Right lobe of liver (tissue), 6 donors: ENCODE measurements around the gene MN1. TPM values are rescaled to one million over a fixed set of nuclear protein-coding genes. Genes with fewer than 3 reads are reported as not detected.

ENCODE experiments used
- ATAC-seq, 4 donors: fragments of 200-7000 bp; cut with Tn5 transposase; one replicate each; pipeline ENCODE4 v1.9.1; 2020; ENCODE audit warnings: mild to moderate bottlenecking in 4 of 4, moderate library complexity in 4 of 4
- DNase-seq, 3 donors: peaks; one replicate each; pipeline ENCODE4 v3.0.0-alpha.2; 2020
- H3K27ac ChIP-seq, 3 donors: fragments of 200-600 bp; one replicate each; pipeline ENCODE4 v1.8.0; 2022
- H3K27me3 ChIP-seq, 2 donors: fragments of 200-600 bp; one replicate each; pipeline ENCODE4 v1.8.0; 2022
- H3K36me3 ChIP-seq, 4 donors: fragments of 200-600 bp; sonication (generic) in 1 of 4; one replicate each; pipeline versions ENCODE4 v1.5.1 to v1.8.0; 2017 to 2022; ENCODE audit warnings: control low read depth in 1 of 4
- H3K4me1 ChIP-seq, 4 donors: fragments of 200-600 bp; sonication (generic) in 1 of 4; one replicate each; pipeline versions ENCODE4 v1.5.1 to v1.8.0; 2017 to 2022; ENCODE audit warnings: control low read depth in 1 of 4
- H3K4me3 ChIP-seq, 3 donors: fragments of 200-600 bp; one replicate each; pipeline ENCODE4 v1.8.0; 2022
- H3K9me3 ChIP-seq, 4 donors: fragments of 200-600 bp; sonication (generic) in 1 of 4; one replicate each; pipeline versions ENCODE4 v1.5.1 to v1.8.0; 2017 to 2022; ENCODE audit warnings: control low read depth in 1 of 4
- POLR2A ChIP-seq: fragments of 450-650 bp; IDR thresholded peaks from one replicate; pipeline ENCODE4 v1.6.1; 2017; ENCODE audit warnings: antibody characterized with exemption, mild to moderate bottlenecking
- WGBS: methylation state at CpG from one replicate; pipeline ENCODE4 v1.1.6; 2018; ENCODE audit warnings: low coverage, low lambda C conversion rate; ENCODE audit not compliant: insufficient coverage; ENCODE audit errors: missing lambda C conversion rate; 5-methylcytosine and 5-hydroxymethylcytosine counted together
- intact Hi-C, 2 donors: fragments of 100-400 bp; cut with DNase I; formaldehyde crosslinking; loops; one replicate each; pipeline versions ENCODE4 v1.11.2 to v1.14.1; 2022
- total RNA-seq, 6 experiments: library from RNA; depleted of rRNA in 2 of 6; stranded (reverse); fragments of >200 nt in 2 of 6; fragmentation: NEBNext Ultra II Directional in 3 of 6; extraction: Animal tissue kit (Norgen Biotek cat#: 25700) in 3 of 6; gene quantifications; one replicate each; pipeline versions ENCODE4 v1.1.0 to v1.2.4, GENCODE V29; 2016 to 2023
- TF ChIP-seq, protein P1 (sequence below), 4 donors: fragments of 200-600 bp in 3 of 4; fragments of 450-650 bp in 1 of 4; IDR thresholded peaks; one replicate each; pipeline versions ENCODE4 v1.5.1 to v1.8.0; 2016 to 2022; ENCODE audit warnings: antibody characterized with exemption in 4 of 4, mild to moderate bottlenecking in 2 of 4
- donor health status: DM: no; HTN: yes; CAD: no.
- donor health status: DM: no; HTN: no; CAD: no.
- donor health status: DM: no; HTN: no; CAD: no.
- donor health status: DM: no; HTN: yes; CAD: no.
- donor health status: DM: no; HTN: yes; CAD: no.

MN1 gene
- total RNA-seq, 6 experiments from 2014 or later: 0.10 to 0.77 (median 0.46) TPM

DNA sequence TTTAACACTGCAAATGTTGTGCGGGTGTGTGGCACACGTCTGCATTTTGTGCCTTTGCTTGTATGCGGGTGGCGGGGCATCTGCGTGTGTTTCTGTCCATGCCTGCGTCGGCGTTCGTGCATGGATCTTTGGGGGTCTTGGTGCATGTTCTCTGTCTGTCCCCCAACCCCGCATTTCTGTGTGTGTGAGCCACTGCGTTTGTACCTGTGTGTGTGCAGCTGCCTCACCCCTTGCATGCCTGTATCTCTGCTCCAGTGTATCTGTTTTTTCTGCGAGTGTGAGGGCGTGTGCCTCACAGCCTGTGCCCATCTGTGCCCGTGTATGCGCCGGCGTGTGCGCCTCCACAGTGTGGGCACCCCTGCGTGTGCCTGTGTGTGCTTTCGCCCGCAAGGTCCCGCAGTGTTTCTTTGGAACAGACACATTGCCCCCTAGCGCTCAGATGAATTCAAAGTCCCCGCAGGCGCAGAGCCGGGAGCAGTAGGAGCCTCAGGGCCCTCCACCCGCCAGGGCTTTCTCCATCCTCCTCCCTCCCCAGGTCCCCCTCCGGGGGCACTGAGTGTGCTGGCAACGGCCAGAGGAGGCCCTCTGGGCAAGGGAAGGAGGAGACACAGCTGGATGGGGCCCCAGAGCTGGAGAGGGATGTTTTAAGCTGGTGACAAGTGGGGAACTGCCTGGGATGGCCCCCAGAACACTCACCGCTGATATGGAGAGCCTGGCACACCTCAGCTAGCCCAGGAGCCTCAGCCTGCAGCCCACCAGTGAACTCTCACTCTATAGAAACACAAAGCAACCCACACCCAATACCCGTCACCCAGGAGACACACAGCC, 3.1 kb upstream of the MN1 start:
- Histone ChIP-seq H3K27ac (no peak overlapping the region), H3K4me1 (peaks cover 0 to 15% (median 6%) of the 10 kb centered on the region in 4 donors), H3K27me3 (peaks cover 0 to 3% of the 10 kb centered on the region in 2 donors), H3K36me3 (no peaks in the 10 kb centered on the region), H3K9me3 (no peaks in the 10 kb centered on the region), H3K4me3 (no peak overlapping the region)
- 17% methylated on average over 9 of the region's 31 CpGs for WGBS
- DNase-seq (peak; percentile 60 to 69 (median 69)), ATAC-seq (peak; percentile 62 to 67 (median 66))
- intact Hi-C loops: loop anchor here (5.0 to 10.0 kb wide), 3 partner anchors 200 to 397 kb away; no protein-coding TSS in a partner anchor
- no peak for TF ChIP-seq POLR2A
- TF ChIP-seq, protein P1, sequence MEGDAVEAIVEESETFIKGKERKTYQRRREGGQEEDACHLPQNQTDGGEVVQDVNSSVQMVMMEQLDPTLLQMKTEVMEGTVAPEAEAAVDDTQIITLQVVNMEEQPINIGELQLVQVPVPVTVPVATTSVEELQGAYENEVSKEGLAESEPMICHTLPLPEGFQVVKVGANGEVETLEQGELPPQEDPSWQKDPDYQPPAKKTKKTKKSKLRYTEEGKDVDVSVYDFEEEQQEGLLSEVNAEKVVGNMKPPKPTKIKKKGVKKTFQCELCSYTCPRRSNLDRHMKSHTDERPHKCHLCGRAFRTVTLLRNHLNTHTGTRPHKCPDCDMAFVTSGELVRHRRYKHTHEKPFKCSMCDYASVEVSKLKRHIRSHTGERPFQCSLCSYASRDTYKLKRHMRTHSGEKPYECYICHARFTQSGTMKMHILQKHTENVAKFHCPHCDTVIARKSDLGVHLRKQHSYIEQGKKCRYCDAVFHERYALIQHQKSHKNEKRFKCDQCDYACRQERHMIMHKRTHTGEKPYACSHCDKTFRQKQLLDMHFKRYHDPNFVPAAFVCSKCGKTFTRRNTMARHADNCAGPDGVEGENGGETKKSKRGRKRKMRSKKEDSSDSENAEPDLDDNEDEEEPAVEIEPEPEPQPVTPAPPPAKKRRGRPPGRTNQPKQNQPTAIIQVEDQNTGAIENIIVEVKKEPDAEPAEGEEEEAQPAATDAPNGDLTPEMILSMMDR (IDR thresholded peaks at IDR 0.05): peak; percentile 64 to 76 (median 72)

DNA sequence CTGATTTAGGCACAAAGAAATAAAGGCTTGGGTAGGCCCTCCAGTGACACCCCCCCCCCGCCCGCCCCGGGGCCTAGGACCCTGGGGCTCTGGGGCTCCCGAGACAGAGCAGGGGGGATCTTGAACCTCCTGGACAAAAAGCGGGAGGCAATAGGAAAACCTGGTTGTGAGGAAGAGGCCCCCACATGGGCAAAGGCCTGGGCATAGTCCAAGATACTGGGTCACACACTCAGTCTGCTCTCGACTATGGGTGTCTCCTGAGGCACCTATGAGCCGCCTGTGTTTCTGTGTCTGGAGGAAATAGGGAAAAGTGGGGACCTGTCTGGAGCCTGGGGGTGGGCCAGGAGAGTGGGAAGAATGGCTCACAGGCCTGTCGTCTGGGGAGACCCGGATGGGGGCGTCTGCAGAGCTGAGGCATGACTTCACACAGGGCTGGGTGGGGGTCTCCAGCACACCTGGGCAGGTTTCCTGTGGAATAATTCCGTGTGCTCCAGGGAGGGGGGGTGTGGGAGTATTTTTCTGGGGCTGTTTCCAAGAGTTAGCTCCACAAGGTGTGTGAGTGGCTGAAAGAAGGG, 2.4 kb upstream of the MN1 start:
- H3K9me3 ChIP-seq: no peaks in the 10 kb centered on the region
- WGBS: 48% methylated on average over 8 of the region's 11 CpGs
- no peaks in the 10 kb centered on the region for H3K36me3 ChIP-seq
- H3K4me1 ChIP-seq: peaks cover 0 to 17% (median 7%) of the 10 kb centered on the region in 4 donors
- no peak for TF ChIP-seq POLR2A
- TF ChIP-seq, protein P1 (IDR thresholded peaks at IDR 0.05): no peak
- H3K4me3 ChIP-seq: no peak overlapping the region
- intact Hi-C loops: loop anchor here (5.0 to 10.0 kb wide), 3 partner anchors 201 to 397 kb away; no protein-coding TSS in a partner anchor
- no peak for DNase-seq
- ATAC-seq: no peak
- peaks cover 0 to 3% of the 10 kb centered on the region in 2 donors for H3K27me3 ChIP-seq
- H3K27ac ChIP-seq: no peak overlapping the region

DNA sequence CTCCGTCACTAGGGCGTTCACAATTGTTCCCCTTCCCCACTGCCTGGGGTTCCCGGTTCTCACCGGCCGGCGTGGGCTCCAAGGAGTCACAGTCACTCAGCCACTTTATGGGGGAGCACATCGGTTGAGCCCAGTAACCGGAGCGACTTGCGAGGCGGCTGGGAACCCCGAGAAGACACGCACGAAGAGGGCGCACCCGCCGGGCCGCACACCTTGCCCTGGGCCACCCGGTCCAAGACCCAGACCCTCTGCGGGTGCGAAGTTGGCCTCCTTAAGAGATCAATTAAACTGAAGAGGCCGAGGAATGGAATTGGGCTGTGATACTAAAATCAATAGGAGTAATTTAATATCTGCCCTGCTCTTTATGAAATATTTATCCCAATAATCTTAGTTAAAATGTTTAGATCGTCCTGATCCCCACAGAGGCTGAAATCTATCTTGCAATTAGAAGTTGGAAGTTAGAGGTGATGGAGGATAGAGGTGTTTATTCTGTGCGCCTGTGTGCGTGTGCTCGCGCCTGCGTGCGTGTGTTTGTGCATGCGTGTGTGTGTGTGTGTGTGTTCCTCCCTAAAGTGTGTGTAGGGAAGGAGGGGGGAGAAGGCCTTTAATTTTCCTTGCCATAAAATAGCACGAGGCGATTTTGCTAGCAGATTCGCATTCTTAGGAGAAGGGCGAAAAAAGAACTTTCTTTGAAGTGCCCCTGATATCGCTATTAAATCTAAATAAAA, 954 bp upstream of the MN1 start:
- intact Hi-C loops: loop anchor here (5.0 to 10.0 kb wide), 3 partner anchors 202 to 395 kb away; no protein-coding TSS in a partner anchor
- Histone ChIP-seq H3K27ac (peak overlapping the region in 1 of 3 donors; percentile 15), H3K36me3 (no peaks in the 10 kb centered on the region), H3K27me3 (peaks cover 0 to 15% of the 10 kb centered on the region in 2 donors), H3K4me1 (peaks cover 0 to 17% (median 7%) of the 10 kb centered on the region in 4 donors), H3K9me3 (no peaks in the 10 kb centered on the region), H3K4me3 (peak overlapping the region; percentile 69 to 74 (median 73))
- TF ChIP-seq POLR2A: no peak
- TF ChIP-seq, protein P1 (IDR thresholded peaks at IDR 0.05): no peak
- WGBS: 9% methylated on average over 23 of the region's 35 CpGs
- DNase-seq (peak in 2 of 3 donors; percentile 30 to 58), ATAC-seq (peak; percentile 1 to 21 (median 11))

DNA sequence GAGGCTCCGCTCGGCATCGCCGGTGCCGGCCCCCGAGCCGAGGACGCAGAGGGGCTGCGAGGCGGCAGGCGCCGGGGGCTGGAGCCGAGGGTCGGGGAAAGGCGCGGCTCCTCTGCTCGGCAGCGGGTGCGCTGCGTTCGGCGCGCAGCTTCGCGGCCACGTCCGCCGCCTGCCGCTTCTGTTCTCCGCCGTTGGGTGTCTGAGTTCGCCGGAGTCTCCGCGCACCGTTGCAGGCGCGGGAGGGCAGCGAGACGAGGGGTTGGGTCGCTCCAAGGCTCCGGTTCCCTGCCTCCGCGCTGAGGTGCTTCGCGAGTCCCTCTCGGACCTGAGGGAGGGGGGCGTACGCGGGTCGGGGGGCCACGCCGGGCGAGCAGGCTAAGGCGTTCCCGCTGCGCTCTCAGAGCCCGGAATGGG, 347 bp downstream of the MN1 start:
- intact Hi-C loops: loop anchor here (5.0 to 10.0 kb wide), 3 partner anchors 204 to 394 kb away; no protein-coding TSS in a partner anchor
- WGBS: no CpG with 5 or more reads among the region's 58 CpGs
- H3K36me3 ChIP-seq: no peaks in the 10 kb centered on the region
- no peaks in the 10 kb centered on the region for H3K9me3 ChIP-seq
- no peak for DNase-seq
- ATAC-seq: peak; percentile 33 to 60 (median 49)
- H3K27me3 ChIP-seq: peaks cover 0 to 19% of the 10 kb centered on the region in 2 donors
- peak overlapping the region; percentile 69 to 74 (median 73) for H3K4me3 ChIP-seq
- H3K4me1 ChIP-seq: peaks cover 0 to 17% (median 7%) of the 10 kb centered on the region in 4 donors
- H3K27ac ChIP-seq: peak overlapping the region in 1 of 3 donors; percentile 15
- TF ChIP-seq, protein P1 (IDR thresholded peaks at IDR 0.05): no peak
- no peak for TF ChIP-seq POLR2A
